Activated CD4-positive, CD25-positive, alpha-beta regulatory T cell treated with anti-CD3 and anti-CD28 coated beads, Interleukin-2, amount 50 U/mL, for 24 hours (primary cell): ENCODE results near the gene B3GNT4.
A peak's percentile ranks its signal among the peaks of the same experiment; 100 is the strongest.
"Not testable (repeated sequence)": the region's sequence is repeated elsewhere in the genome, so short reads cannot be mapped to it uniquely, and the experiment has no call there.

ENCODE experiments used
- ATAC-seq, 2 donors: fragments of 150-1000 bp; cut with Tn5 transposase; one replicate each; pipeline ENCODE4 v1.10.0; 2021; ENCODE audit warnings: mild to moderate bottlenecking in 1 of 2, moderate library complexity in 1 of 2

The B3GNT4 gene

GRCh38 chr12:122189626-122190475, 13.7 kb upstream of the B3GNT4 start:
- no peak for ATAC-seq

GRCh38 chr12:122190842-122191668, 12.5 kb upstream of the B3GNT4 start:
- ATAC-seq = peak; percentile 56 to 84

GRCh38 chr12:122192441-122192840, 11.1 kb upstream of the B3GNT4 start:
- ATAC-seq = no peak

GRCh38 chr12:122194804-122195203, 8.7 kb upstream of the B3GNT4 start:
- ATAC-seq = no peak

- ATAC-seq = no peak
Measured at GRCh38 chr12:122195405-122195804, 8.1 kb upstream of the B3GNT4 start.

GRCh38 chr12:122197612-122197966, 5.9 kb upstream of the B3GNT4 start:
- ATAC-seq = peak in 1 of 2 donors; percentile 24

- no peak for ATAC-seq
Measured at GRCh38 chr12:122199484-122200355, 3.8 kb upstream of the B3GNT4 start.

- no peak for ATAC-seq
Measured at GRCh38 chr12:122200541-122201175, 2.9 kb upstream of the B3GNT4 start.

GRCh38 chr12:122201381-122201780, 2.1 kb upstream of the B3GNT4 start:
- ATAC-seq = no peak

GRCh38 chr12:122202017-122202416, 1.5 kb upstream of the B3GNT4 start:
- ATAC-seq = no peak

GRCh38 chr12:122202811-122203210, 698 bp upstream of the B3GNT4 start:
- ATAC-seq = not testable (repeated sequence)

- peak; percentile 6 to 9 for ATAC-seq
Measured at GRCh38 chr12:122204167-122205052, 901 bp downstream of the B3GNT4 start.

GRCh38 chr12:122205053-122205925, 1.8 kb downstream of the B3GNT4 start:
- no peak for ATAC-seq

GRCh38 chr12:122206111-122206881, 2.8 kb downstream of the B3GNT4 start:
- no peak for ATAC-seq

- no peak for ATAC-seq
Measured at GRCh38 chr12:122206976-122207375, 3.5 kb downstream of the B3GNT4 start.

- ATAC-seq = no peak
Measured at GRCh38 chr12:122207391-122207790, 3.9 kb downstream of the B3GNT4 start.

GRCh38 chr12:122208073-122208820, 4.7 kb downstream of the B3GNT4 start:
- no peak for ATAC-seq

GRCh38 chr12:122215771-122216170, 12.3 kb downstream of the B3GNT4 start:
- ATAC-seq = no peak

GRCh38 chr12:122216445-122216844, 12.9 kb downstream of the B3GNT4 start:
- no peak for ATAC-seq
